ENCODE results near the gene ZNF8. TPM values are rescaled to one million over a fixed set of nuclear protein-coding genes. Genes with fewer than 3 reads are reported as not detected.
A peak's percentile ranks its signal among the peaks of the same experiment; 100 is the strongest.
"Not testable (repeated sequence)": the region's sequence is repeated elsewhere in the genome, so short reads cannot be mapped to it uniquely, and the experiment has no call there.

The ZNF8 gene
- polyA plus RNA-seq, 3 donors from 2014 or later = 0.29 to 1.0 TPM; not detected in 1

DNA sequence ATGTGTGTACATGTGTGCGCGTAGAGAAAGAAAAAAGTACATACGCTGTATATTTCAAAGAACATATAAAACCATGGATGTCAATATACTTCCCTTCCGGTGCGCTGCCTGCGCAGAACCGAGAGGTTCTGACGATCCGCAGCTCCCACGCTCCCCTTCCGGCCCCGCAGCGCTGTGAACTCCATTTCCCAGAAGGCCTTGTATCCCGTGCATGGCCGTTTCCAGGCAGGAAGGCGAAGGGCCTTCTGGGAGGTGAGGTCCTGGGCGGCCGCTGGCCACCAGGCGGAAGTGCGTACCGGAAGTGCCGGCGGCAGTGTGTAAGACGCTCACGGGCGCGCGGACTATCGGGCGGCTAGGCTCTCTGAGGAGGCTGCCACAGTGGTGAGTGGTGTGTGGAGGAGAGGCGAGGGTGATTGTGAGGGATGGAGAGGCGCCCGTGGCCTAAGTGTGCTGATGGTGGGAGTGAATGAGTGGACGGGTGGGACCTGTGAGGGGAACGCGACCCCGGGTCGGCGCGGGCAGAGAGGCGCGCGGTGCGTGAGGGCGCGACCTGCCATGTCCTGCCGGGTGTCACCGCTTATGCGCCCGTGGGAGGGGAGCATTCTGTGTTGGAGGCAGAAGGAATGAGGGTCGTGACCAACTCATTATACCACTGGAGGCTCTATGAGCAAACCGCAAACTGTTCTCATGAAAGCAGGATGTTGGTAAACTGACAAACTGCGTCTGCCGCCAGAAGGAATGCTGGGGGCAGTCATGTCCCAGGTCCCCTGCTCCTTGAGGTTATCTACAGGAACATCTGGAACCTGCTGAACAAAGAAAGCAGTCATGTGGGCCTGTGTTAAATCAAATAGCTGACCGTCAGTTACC, 26.5 kb downstream of the ZNF8 start, which contains the start of gene ERVK3-1:
Gene ERVK3-1 (plus strand): TSS at position 313 of the 867 bp plus-strand sequence. CDS start 6,792 bp downstream, outside the sequence.
- Mint-ChIP-seq H3K4me3 (peak within 1 kb of the TSS; percentile 95 to 98 (median 98)), H3K36me3 (peaks cover 20 to 53% (median 32%) of the 10 kb centered on the region in 3 donors), H3K9me3 (peaks cover 0 to 2% (median 0%) of the 10 kb centered on the region in 6 donors)

DNA sequence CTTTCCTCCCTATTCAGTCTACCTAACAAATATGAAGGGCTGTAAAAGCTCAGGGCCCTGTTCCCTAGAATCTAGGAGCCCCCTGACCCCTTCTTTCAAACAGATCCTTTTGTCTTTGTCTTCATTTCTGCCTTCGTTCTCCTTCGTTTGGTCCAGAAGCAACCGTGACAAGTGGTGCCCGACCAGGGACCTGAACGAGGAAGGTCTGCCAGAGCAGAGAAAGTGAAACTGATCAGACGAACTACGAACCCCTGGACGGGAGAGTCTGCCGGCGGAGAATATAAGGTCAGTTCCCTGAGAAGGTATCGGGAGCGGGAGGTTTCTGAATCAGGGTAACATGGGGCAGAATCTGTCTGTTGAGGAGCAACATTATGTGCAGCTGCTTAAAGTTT, 27.2 kb downstream of the ZNF8 start:
- H3K36me3 Mint-ChIP-seq = peaks cover 16 to 50% (median 27%) of the 10 kb centered on the region in 3 donors
- H3K27me3 Mint-ChIP-seq (ENCODE audit: low read depth in 3 of 3) = peaks cover 8 to 16% (median 11%) of the 10 kb centered on the region in 3 donors
- peak overlapping the region; percentile 95 to 98 (median 98) for H3K4me3 Mint-ChIP-seq
- peak in 1 of 3 donors; percentile 30 for DNase-seq
- H3K9me3 Mint-ChIP-seq = peaks cover 0 to 3% (median 0%) of the 10 kb centered on the region in 6 donors
- peaks cover 32 to 56% of the 10 kb centered on the region in 2 donors for H3K4me1 Mint-ChIP-seq
- H3K27ac Mint-ChIP-seq = peak overlapping the region; percentile 98 to 100 (median 100)

More for the DNA sequence above, 26.5 kb downstream of the ZNF8 start, which contains the start of gene ERVK3-1:
- Mint-ChIP-seq H3K27me3 (ENCODE audit: low read depth in 3 of 3) (peaks cover 8 to 16% (median 11%) of the 10 kb centered on the region in 3 donors), H3K4me1 (peaks cover 32 to 56% of the 10 kb centered on the region in 2 donors), H3K27ac (peak within 1 kb of the TSS; percentile 98 to 100 (median 100))
- DNase-seq = peak; percentile 95 to 96 (median 95)

DNA sequence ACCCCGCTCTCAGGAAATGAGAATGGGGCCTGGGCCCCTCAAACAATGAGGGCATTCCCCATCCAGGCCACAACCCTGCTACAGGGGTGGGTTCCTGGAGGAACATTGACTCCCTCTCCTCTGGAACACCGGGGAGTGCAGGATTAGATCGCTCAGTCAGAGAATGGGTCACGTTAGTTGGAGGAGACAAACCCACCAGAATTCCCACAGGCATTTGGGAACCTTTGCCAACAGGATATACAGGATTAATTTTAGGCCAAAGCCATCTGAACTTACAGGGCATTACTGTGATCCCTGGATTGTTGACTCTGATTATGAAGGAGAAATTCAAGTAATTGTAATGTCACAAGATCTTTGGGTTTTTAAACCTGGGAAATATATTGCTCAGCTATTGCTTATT, 29.0 kb downstream of the ZNF8 start:
- peaks cover 31 to 56% (median 41%) of the 10 kb centered on the region in 3 donors for H3K36me3 Mint-ChIP-seq
- H3K4me1 Mint-ChIP-seq = peaks cover 36 to 63% of the 10 kb centered on the region in 2 donors
- peaks cover 0 to 5% (median 0%) of the 10 kb centered on the region in 6 donors for H3K9me3 Mint-ChIP-seq
- H3K27me3 Mint-ChIP-seq (ENCODE audit: low read depth in 3 of 3) = peaks cover 7 to 17% (median 16%) of the 10 kb centered on the region in 3 donors
- peak overlapping the region in 3 of 6 donors; percentile 61 to 79 (median 77) for H3K27ac Mint-ChIP-seq
- no peak for DNase-seq
- no peak overlapping the region for H3K4me3 Mint-ChIP-seq

DNA sequence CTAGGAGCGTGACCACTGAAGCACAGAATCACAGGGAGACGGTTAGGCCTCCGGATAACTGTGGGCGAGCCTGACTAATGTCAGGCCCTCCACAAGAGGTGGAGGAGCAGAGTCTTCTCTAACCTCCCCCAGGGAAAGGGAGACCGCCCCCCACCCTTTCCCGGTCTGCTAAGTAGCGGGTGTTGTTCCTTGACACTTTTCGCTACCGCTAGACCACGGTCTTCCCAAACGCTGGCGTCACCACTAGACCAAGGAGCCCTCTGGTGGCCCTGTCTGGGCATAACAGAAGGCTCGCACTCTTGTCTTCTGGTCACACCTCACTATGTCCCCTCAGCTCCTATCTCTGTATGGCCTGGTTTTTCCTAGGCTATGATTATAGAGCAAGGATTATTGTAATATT, 31.9 kb downstream of the ZNF8 start:
- peaks cover 19 to 47% of the 10 kb centered on the region in 2 donors for H3K4me1 Mint-ChIP-seq
- H3K9me3 Mint-ChIP-seq; H3K27me3 Mint-ChIP-seq (ENCODE audit: low read depth in 3 of 3); H3K4me3 Mint-ChIP-seq: not testable (repeated sequence)
- DNase-seq = peak in 1 of 3 donors; percentile 19
- H3K27ac Mint-ChIP-seq = peak overlapping the region in 1 of 6 donors; percentile 68
- H3K36me3 Mint-ChIP-seq = peaks cover 50 to 77% (median 57%) of the 10 kb centered on the region in 3 donors

DNA sequence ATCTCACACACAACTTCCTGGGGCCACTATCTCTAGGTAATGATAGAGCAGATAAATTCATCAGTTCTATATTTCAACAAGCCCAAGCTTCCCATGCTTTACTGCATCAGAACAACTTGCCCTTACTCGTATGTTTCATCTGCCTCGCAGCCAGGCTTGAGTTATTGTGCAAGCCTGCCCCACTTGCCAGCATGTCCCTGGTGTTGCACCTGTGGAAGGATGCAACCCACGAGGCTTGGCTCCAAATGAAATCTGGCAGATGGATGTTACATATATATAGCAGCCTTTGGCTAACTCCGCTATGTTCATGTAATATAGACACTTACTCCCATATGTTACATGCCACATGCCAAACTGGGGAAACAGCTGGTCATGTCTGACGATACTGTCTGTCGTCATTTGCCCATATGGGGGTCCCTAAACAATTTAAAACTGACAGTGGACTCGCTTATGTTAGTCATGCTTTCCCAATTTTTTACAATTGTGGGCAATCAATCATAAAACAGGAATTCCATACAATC, 32.6 kb downstream of the ZNF8 start:
- Mint-ChIP-seq H3K36me3 (peaks cover 53 to 73% (median 53%) of the 10 kb centered on the region in 3 donors), H3K4me3 (no peak overlapping the region), H3K27me3 (ENCODE audit: low read depth in 3 of 3) (peaks cover 0 to 6% (median 3%) of the 10 kb centered on the region in 3 donors), H3K9me3 (peaks cover 0 to 5% (median 0%) of the 10 kb centered on the region in 6 donors), H3K27ac (peak overlapping the region in 2 of 6 donors; percentile 13 to 17), H3K4me1 (peaks cover 12 to 40% of the 10 kb centered on the region in 2 donors)
- no peak for DNase-seq

DNA sequence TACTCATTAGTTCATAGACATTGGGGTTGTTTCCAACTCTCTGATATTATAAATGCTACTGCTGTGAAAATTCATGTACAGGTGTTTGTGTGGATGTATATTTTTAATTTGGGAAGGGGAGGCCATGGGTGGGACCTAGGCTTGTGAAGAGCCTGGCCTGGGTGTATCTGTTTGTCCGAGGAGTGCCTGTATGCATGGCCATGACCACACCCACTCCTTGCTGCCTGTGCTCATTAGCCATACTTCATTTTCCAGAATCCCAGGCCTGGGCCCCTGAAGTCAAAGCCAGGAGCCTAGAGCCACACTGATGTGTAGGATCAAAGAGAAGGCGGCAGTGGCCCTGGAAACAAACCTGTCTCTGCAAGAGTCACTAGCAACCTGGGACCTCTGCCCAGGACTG, 36.8 kb downstream of the ZNF8 start:
- Mint-ChIP-seq H3K4me3 (no peak overlapping the region), H3K4me1 (peaks cover 3 to 7% of the 10 kb centered on the region in 2 donors), H3K27ac (no peak overlapping the region), H3K36me3 (peaks cover 32 to 39% (median 37%) of the 10 kb centered on the region in 3 donors), H3K27me3 (ENCODE audit: low read depth in 3 of 3) (peaks cover 0 to 5% (median 2%) of the 10 kb centered on the region in 3 donors), H3K9me3 (peaks cover 0 to 2% (median 0%) of the 10 kb centered on the region in 6 donors)
- DNase-seq = no peak

DNA sequence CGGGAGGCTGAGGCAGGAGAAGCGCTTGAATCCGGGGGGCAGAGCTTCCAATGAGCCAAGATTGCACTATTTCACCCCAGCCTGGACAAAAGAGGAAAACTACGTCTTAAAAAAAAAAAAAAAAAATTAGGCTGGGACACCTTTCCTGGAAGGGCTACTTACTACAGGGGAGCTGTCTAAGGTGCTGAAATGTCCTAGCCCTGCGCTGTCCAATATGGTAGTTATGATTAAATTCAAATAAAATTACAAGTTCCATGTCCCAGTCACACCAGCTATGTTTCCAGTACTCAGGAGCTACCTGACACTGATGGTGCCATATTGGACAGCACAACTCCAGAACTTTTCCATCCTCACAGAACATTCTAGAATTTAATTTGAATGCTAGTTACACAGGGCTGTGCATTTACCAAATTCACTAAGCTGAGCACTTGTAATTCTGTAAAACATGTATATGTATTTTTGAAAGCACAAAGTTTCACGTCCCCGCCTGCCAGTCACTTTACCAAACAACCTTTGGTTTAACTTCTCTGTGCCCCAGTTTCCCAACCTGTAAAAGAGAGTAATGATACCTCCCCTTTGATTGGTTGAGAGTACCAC, 38.8 kb downstream of the ZNF8 start:
- no peak for DNase-seq
- H3K36me3 Mint-ChIP-seq = peaks cover 18 to 24% (median 24%) of the 10 kb centered on the region in 3 donors
- H3K4me3 Mint-ChIP-seq = no peak overlapping the region
- no peak overlapping the region for H3K27ac Mint-ChIP-seq
- no peaks in the 10 kb centered on the region for H3K4me1 Mint-ChIP-seq
- no peaks in the 10 kb centered on the region for H3K27me3 Mint-ChIP-seq (ENCODE audit: low read depth in 3 of 3)
- H3K9me3 Mint-ChIP-seq = no peaks in the 10 kb centered on the region

DNA sequence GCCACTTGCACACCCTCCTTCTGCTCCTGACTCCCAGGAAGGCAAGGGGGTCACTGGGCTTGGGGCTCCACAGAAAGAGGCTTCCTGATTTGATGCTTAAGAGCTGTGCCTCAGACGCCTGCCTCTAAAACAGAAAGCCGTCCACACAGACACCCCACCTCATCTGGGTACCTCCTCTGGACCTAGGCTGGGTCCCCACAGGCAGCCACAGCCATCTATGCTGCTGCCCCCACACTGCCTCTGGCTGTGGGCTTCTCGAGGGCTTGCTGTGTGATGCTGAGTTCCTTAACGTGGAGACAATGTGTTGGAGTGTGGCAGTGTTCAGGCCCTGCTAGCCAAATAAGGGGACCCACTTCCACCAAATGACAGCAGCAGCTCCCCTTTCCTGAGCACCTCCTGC, 39.5 kb downstream of the ZNF8 start:
- no peak for DNase-seq
- Mint-ChIP-seq H3K9me3 (no peaks in the 10 kb centered on the region), H3K4me3 (no peak overlapping the region), H3K27ac (no peak overlapping the region), H3K36me3 (peaks cover 12 to 22% (median 21%) of the 10 kb centered on the region in 3 donors), H3K27me3 (ENCODE audit: low read depth in 3 of 3) (no peaks in the 10 kb centered on the region), H3K4me1 (no peaks in the 10 kb centered on the region)

DNA sequence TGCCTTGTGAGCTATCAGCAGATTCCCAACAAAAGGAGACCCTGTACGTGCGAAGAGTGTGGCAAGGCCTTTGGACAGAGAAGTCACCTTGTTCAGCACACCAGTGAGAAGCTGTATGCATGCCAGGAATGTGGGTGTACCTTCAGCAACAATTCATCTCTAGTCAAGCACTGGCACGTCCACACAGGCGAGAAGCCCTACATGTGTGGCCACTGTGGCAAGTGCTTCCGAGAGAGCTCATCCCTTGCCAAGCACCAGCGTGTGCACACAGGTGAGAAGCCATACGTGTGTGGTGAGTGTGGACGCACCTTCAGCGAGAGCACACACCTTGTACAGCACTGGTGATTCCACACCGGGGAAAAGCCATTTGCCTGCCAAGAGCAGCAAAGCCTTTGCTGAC, 40.5 kb downstream of the ZNF8 start:
- Mint-ChIP-seq H3K4me1 (no peaks in the 10 kb centered on the region), H3K4me3 (no peak overlapping the region), H3K27me3 (ENCODE audit: low read depth in 3 of 3) (peaks cover 0 to 2% (median 0%) of the 10 kb centered on the region in 3 donors), H3K27ac (no peak overlapping the region), H3K9me3 (no peaks in the 10 kb centered on the region), H3K36me3 (peaks cover 7 to 17% (median 15%) of the 10 kb centered on the region in 3 donors)
- DNase-seq = no peak

DNA sequence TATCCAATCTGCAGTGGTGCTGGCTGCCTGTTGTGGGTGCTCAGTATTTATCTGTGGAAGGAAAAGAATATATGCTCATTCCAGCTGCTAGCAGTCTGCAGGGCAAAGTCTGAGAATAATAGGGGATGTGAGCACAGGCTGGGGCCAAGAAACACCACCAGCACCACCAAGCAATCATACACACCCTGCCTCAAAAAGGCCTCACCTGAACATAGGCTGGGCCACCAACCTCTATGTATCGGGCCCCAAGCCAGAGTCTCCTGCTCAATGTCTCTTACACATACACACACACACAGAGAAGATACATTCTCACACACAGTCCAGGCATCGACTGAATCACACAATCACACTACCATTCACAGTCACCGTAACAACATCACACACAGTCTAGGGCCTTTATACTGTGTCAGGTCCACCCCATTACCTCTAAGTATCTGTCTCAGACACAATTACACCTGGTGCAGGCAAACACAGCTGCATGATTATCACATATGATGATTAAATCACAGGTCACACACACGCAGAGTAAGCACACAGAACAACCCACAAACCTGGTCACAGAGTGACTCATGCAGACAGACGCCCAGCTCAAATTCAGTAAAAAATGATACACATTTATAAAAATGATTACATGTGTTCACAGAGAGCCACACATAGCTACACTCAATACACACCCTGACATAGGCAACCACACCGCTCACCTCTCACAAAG, 46.7 kb downstream of the ZNF8 start:
- Mint-ChIP-seq H3K27me3 (ENCODE audit: low read depth in 3 of 3) (peaks cover 0 to 2% (median 1%) of the 10 kb centered on the region in 3 donors), H3K27ac (no peak overlapping the region), H3K4me1 (no peaks in the 10 kb centered on the region), H3K9me3 (no peaks in the 10 kb centered on the region), H3K36me3 (peaks cover 0 to 5% (median 4%) of the 10 kb centered on the region in 3 donors), H3K4me3 (no peak overlapping the region)
- no peak for DNase-seq

DNA sequence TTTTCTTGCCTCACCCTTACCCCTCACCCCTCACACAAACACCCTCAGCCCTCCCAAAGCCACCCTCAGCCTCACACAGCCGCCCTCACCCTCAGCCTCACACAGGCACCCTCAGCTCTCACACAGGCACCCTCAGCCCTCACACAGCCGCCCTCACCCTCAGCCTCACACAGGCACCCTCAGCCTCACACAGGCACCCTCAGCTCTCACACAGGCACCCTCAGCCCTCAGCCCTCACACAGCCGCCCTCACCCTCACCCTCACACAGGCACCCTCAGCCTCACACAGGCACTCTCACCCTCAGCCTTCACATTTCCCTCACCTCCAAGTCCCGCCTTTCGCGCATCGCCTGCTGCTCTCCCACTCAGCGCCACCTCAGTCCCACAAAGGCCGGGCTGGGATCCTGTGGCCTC, 47.8 kb downstream of the ZNF8 start:
- Mint-ChIP-seq H3K36me3 (peaks cover 0 to 5% (median 4%) of the 10 kb centered on the region in 3 donors), H3K27me3 (ENCODE audit: low read depth in 3 of 3) (peaks cover 0 to 2% (median 1%) of the 10 kb centered on the region in 3 donors), H3K4me3 (no peak overlapping the region), H3K4me1 (no peaks in the 10 kb centered on the region), H3K27ac (no peak overlapping the region), H3K9me3 (no peaks in the 10 kb centered on the region)
- peak in 2 of 3 donors; percentile 90 for DNase-seq

DNA sequence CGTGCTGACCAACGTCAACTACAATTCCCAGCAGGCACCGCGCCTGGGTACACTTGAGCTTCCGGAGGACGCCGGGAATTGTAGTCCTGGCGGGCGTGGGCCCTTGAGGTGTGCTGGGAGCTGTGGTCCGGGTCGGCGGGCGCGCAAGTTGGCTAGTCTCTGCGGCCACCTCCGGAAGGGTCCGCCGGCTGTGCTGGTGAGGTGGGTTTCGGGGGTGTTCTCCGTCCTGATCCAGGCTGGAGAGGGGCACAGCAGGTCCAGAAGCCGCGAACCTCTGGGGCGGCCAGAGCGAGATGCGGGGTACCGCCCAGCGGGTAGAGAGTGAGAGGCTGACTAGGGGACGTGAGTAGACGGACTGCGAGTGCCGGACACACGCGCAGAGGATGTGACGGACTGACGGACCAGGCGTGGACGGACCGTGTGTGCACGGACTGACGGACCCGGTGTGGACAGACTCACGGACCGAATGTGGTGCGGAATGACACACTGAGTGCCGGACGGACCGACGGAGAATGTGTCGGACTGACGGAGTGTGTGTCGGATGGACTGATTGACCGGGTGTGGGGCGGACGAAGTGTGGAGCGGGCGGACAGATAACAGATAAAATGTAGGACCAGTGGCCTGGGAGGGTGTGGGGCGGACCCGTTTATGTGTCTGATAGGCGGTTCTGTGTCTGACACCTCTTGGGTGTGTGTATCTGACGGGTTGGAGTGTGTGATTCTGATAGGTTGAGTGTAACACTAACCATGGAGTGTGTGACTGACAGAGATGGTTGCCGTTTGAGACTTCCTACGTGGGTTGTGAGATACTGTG, 48.4 kb downstream of the ZNF8 start, which contains the start of gene ZSCAN22:
Gene ZSCAN22 (plus strand): TSS at position 81 of the 813 bp plus-strand sequence. CDS start 7,809 bp downstream, outside the sequence.
- Mint-ChIP-seq H3K4me1 (no peaks in the 10 kb centered on the region), H3K36me3 (peaks cover 0 to 5% (median 4%) of the 10 kb centered on the region in 3 donors), H3K4me3 (no peak within 1 kb of the TSS), H3K27ac (no peak within 1 kb of the TSS), H3K9me3 (no peaks in the 10 kb centered on the region), H3K27me3 (ENCODE audit: low read depth in 3 of 3) (peaks cover 0 to 2% (median 1%) of the 10 kb centered on the region in 3 donors)
- DNase-seq = peak; percentile 84 to 89 (median 86)

Data from immature natural killer cell (primary cell).